Left ventricle myocardium inferior (tissue), 1 donor: ENCODE data around the gene PPP6R2. TPM values are rescaled to one million over a fixed set of nuclear protein-coding genes. Genes with fewer than 3 reads are reported as not detected.

Experiments
- DNase-seq: peaks from one replicate; pipeline ENCODE4 v3.0.0-alpha.2; 2020
- H3K27ac ChIP-seq: fragments of 200-600 bp; replicated peaks from 2 replicates; pipeline ENCODE4 v1.8.0; 2021
- H3K27me3 ChIP-seq: fragments of 200-600 bp; 2 replicates; pipeline ENCODE4 v1.8.0; 2021; ENCODE audit warnings: low read depth
- H3K36me3 ChIP-seq: fragments of 200-600 bp; 2 replicates; pipeline ENCODE4 v1.8.0; 2021
- H3K4me1 ChIP-seq: fragments of 200-600 bp; 2 replicates; pipeline ENCODE4 v1.8.0; 2021
- H3K4me3 ChIP-seq: fragments of 200-600 bp; 2 replicates; pipeline ENCODE4 v1.8.0; 2021; ENCODE audit warnings: mild to moderate bottlenecking, moderate library complexity
- H3K9me3 ChIP-seq: fragments of 200-600 bp; replicated peaks from 2 replicates; pipeline ENCODE4 v1.8.0; 2021
- intact Hi-C: fragments of 100-400 bp; cut with micrococcal nuclease; formaldehyde crosslinking; loops from one replicate; pipeline ENCODE4 v1.11.0; 2022
- total RNA-seq: library from RNA; stranded (reverse); fragmentation: NEBNext Ultra II Directional; extraction: Animal tissue kit (Norgen Biotek cat#: 25700); gene quantifications from one replicate; pipeline ENCODE4 v1.2.1, GENCODE V29; 2021
- TF ChIP-seq, protein P1 (sequence below): fragments of 200-600 bp; IDR thresholded peaks from 2 replicates; pipeline ENCODE4 v1.8.0; 2021; ENCODE audit warnings: antibody characterized with exemption, mild to moderate bottlenecking, borderline replicate concordance
- donor health status: DM: no; HTN: yes; CAD: no; lungs with severe emphysema.

The PPP6R2 gene
- total RNA-seq, 1 donor from 2014 or later = 38.6 TPM

DNA sequence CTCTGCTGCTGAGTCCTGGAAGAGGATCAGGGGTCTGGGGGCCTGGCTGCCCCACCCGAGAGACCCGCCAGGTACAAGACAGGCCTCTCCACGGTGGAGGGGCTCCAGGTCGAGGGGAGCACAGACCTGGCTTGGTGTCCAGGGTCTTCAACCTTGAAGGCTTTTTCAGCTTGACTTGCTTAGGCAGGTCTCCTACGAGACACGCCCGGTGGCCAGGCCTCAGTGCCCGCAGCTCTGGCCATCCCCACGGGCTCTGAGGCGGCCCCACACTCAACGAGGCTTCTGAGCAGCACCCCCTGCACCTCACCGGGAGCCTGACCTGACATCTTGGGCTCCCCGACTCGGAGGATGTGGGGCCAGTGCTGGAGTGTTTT is 29.1 kb upstream of the PPP6R2 start:
- intact Hi-C loops = no loop called here
- TF ChIP-seq, protein P1, sequence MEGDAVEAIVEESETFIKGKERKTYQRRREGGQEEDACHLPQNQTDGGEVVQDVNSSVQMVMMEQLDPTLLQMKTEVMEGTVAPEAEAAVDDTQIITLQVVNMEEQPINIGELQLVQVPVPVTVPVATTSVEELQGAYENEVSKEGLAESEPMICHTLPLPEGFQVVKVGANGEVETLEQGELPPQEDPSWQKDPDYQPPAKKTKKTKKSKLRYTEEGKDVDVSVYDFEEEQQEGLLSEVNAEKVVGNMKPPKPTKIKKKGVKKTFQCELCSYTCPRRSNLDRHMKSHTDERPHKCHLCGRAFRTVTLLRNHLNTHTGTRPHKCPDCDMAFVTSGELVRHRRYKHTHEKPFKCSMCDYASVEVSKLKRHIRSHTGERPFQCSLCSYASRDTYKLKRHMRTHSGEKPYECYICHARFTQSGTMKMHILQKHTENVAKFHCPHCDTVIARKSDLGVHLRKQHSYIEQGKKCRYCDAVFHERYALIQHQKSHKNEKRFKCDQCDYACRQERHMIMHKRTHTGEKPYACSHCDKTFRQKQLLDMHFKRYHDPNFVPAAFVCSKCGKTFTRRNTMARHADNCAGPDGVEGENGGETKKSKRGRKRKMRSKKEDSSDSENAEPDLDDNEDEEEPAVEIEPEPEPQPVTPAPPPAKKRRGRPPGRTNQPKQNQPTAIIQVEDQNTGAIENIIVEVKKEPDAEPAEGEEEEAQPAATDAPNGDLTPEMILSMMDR = no peak
- no peak overlapping the region for H3K27ac ChIP-seq
- H3K4me3 ChIP-seq = peak overlapping the region; percentile 30
- no peaks in the 10 kb centered on the region for H3K27me3 ChIP-seq
- H3K36me3 ChIP-seq = no peaks in the 10 kb centered on the region
- DNase-seq = no peak
- peaks cover 21% of the 10 kb centered on the region for H3K4me1 ChIP-seq
- H3K9me3 ChIP-seq = no peaks in the 10 kb centered on the region

DNA sequence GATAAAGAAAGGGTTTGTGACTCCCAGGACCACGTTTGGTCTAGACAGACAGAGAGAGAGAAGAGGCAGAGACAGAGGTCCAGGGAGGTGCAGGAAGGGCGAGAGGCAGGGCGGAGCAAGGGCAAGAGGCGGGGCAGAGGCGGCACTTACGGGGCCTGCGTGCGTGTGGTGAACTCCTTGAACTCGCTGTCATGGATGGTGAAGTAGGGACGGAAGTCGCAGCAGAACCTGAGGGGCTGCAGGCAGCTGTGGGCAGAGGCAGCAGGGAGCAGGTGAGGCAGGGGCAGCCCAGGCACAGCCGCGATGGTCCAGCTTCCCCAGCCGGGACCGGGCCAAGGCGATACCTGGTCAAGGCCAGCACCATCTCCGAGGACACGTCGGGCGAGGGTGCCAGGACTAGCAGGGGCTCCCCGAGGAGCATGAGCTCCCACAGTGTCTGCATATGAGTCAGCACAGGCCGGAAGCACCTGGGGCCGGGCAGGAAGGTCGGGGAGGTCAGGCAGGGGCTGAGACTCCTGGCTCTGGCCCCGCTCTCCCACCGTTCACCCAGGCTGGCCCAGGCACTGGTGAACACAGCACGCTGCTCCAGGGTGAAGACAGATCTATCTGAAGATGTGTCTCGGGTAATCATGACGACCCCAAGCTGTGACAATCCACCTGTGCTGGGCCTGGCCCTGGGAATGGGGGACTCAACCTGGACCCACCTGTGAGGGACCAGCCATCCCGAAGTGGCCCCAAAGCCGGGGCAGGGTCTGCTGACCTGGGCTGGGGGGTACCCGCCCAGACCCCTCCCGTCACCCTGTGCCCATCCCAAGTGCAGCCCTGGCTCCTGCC is 28.5 kb upstream of the PPP6R2 start:
- H3K4me1 ChIP-seq = peaks cover 15% of the 10 kb centered on the region
- no peaks in the 10 kb centered on the region for H3K27me3 ChIP-seq
- peak overlapping the region; percentile 30 for H3K4me3 ChIP-seq
- H3K36me3 ChIP-seq = no peaks in the 10 kb centered on the region
- TF ChIP-seq, protein P1 = no peak
- intact Hi-C loops = no loop called here
- H3K9me3 ChIP-seq = no peaks in the 10 kb centered on the region
- no peak overlapping the region for H3K27ac ChIP-seq
- DNase-seq = peak; percentile 50

DNA sequence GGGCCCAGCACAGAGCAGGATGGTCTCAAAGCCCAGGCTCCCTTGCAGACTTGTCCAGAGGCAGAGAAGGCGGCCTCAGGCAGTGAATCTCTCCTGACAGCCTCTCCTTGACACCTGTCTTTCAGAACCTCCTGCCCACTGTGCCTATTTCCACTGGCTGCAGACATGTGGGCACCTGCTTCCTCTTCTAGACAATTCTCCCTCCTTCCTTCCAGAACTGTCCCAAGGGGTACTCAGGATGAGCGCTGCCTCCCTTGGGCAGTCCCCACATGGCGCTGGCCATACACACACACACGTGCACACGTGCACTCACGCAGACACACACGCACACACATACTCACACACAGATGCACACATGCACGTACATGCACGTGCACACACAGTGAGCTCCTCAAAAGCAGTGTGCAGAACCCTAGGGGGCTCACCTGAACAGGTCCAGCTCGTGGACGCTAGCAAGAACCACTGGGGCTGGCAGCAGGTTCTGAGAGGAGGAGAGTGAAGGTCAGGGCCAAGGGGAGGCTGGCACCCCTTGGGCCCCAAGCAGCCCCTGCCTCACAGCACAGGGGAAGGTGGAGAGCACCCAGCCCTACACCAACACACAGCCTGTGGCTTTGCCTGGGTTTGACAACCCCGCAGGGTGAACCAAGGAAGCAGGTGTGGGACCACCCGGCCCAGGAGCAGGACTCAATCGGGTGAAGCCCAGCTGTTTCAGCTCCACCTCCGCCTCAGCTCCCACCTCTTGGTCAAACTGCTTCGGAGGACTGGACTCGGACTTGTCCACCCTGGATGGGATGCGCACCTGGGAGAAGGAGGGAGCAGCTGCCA is 27.6 kb upstream of the PPP6R2 start:
- H3K9me3 ChIP-seq = no peaks in the 10 kb centered on the region
- TF ChIP-seq, protein P1 = no peak
- intact Hi-C loops = no loop called here

DNA sequence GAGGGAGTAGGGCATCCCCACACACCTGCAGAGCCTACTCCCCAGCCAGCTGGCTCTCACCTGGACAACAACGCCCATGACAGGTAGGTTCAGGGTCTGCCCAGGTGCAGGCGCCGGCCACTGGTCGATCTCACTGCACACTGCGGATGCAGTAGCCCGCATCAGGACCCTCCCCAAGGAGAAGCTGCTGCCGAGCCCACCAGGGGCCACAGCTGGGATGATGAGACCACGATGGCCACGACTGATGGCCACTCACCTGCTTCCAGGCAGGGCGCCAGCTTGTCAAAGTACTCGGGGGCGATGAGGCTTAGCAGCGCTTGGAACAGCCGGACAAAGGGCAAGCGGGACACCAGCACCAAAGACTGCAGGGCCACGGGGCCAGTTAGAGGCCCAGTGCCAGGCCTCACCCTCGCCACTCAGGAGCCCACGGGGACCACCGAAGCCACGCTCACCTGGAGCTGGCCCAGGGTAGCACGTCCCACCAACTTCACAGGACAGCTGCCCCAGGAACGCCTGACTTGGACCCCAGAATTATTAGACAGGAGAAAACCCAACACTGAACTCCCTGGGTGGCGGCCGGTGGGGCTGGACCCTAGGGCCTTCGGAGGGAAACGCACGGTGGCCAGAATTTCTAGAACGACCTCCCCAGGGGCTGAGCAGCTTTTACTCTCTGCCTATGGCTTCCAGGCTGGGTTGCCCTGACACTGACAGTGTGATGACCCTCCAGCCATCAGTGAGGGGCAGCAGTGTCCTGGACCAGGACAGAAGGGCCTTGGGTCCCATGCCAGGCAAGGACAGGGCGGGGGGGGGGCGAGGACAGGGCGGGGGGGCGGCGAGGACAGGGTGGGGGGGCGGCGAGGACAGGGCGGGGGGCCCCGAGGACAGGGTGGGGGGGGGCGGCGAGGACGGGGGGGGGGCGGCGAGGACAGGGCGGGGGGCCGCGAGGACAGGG is 26.7 kb upstream of the PPP6R2 start:
- Histone ChIP-seq H3K36me3 (no peaks in the 10 kb centered on the region), H3K27me3 (no peaks in the 10 kb centered on the region), H3K4me3 (no peak overlapping the region), H3K4me1 (peaks cover 13% of the 10 kb centered on the region), H3K9me3 (no peaks in the 10 kb centered on the region), H3K27ac (no peak overlapping the region)
- no peak for DNase-seq
- TF ChIP-seq, protein P1 = no peak
- intact Hi-C loops = no loop called here

More for the DNA sequence above, 27.6 kb upstream of the PPP6R2 start:
- H3K4me1 ChIP-seq = peaks cover 13% of the 10 kb centered on the region
- no peaks in the 10 kb centered on the region for H3K36me3 ChIP-seq
- no peaks in the 10 kb centered on the region for H3K27me3 ChIP-seq
- no peak for DNase-seq
- H3K4me3 ChIP-seq = no peak overlapping the region
- H3K27ac ChIP-seq = no peak overlapping the region

DNA sequence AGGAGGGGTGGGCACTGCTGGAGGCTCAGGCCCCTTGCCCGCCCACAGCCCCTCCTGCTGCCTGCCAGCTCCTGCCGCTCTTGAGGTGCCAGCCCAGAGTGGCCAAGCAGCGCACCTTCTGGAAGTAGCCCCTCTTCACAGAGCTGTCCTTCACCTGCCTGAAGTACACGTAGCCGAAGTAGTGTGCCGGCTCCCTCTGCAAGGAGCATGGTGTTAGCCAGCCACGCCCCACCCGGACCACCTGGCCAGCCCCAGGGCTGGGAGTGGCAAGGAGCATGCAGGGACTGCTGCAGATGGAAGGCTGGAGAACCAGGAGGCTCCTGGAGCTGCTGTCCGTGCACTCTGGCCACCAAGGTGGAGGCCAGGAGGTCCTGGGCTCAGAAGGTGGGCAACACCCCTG is 25.9 kb upstream of the PPP6R2 start:
- no peak for DNase-seq
- Histone ChIP-seq H3K4me3 (no peak overlapping the region), H3K27me3 (no peaks in the 10 kb centered on the region), H3K36me3 (no peaks in the 10 kb centered on the region), H3K9me3 (no peaks in the 10 kb centered on the region), H3K4me1 (peaks cover 13% of the 10 kb centered on the region), H3K27ac (no peak overlapping the region)
- intact Hi-C loops = no loop called here
- TF ChIP-seq, protein P1 = no peak
